HG02870 (cell line): ENCODE measurements around the gene DCAF4.
"Not testable (repeated sequence)": the region's sequence is repeated elsewhere in the genome, so short reads cannot be mapped to it uniquely, and the experiment has no call there.

ENCODE experiments used
- ATAC-seq: cut with Tn5 transposase; IDR thresholded peaks from one replicate; pipeline ENCODE4 v1.9.1; 2021; ENCODE audit warnings: mild to moderate bottlenecking, moderate library complexity; ENCODE audit not compliant: unreplicated experiment

The DCAF4 gene

DNA sequence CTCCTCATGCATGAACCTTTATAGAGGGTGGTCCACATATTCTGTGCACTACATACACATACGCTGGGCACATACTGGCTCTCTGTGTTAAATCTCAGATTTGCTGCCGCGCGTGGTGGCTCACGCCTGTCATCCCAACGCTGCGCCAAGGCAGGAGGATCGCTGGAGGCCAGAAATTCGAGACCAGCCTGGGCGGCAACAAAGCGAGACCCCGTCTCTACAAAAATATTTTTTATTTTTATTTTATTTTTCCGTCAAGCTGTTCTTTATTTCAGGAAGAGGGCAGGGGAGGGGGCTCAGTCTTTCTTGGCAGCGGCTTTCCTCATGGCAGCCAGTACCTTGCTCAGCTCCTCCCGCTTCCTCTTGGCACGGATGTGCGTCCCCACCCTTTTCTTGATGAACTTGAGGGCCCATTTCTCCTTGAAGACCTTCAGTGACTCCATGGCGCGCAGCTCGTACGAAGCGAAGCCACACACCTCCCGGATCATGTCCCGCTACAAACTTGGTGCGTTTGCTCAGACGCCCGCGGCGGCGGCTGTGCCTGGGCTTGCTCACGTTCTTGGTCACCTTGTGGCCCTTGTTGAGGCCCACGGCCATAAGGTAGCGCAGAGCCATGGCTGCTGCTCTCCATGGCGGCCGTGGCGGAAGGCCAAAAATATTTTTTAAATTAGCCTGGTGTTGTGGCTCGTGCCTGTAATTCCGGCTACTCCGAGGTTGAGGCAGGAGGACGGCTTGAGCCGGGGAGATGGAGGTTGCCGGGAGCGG is 3.2 kb downstream of the DCAF4 start:
- ATAC-seq = no peak

- no peak for ATAC-seq
These were observed 6.6 kb downstream of the DCAF4 start for GRCh38 chr14:72932893-72933292.

- ATAC-seq = no peak
These were observed 13.4 kb downstream of the DCAF4 start for GRCh38 chr14:72939630-72940029.

DNA sequence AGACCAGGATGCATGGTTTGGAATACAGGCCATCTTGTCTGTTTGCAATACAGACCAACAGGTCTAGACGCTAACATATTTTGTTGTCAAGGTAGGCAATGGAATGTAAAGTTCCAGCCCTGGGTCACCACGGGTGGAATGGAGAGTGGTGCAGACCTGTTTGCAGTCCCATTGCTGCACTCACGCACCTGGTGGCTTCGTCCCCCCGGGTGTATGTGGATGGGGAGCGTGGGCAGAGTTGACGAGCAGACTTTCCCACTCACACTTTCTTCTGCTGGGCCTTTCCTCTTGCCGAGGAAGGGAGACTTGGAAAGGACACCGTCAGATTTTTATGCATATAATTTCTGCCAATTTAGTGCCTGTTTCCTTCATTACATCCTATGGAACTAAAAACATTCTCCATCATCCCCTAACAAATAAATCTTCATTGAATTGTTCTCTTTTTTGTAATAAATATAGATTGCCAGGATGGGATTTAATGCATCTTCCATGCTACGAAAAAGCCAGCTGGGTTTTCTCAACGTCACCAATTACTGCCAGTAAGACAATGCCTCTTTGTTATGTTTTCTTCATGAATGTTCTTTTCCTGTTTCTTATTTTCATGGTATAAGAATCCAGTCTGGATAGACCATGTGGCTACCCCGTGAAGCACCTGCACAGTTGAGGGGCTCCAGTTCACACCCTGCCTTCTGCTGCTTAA is 15.2 kb downstream of the DCAF4 start:
- no peak for ATAC-seq

DNA sequence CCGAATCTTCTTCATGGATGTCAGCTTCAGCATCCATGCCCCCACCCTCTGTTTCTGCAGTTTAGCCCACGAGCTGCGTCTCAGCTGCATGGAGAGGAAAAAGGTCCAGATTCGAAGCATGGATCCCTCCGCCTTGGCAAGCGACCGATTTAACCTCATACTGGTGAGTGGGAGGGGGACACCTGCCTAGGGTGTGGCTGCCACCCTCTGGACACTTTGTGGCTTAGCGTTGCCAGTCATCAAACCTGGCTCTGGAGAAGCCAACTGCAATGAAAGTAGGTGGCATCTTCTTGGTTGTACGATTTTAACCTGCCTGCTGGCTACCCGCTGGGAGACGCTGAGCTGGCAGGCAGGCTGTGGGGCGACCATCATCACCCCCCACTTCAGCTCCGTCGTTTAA is 16.7 kb downstream of the DCAF4 start:
- ATAC-seq = no peak

DNA sequence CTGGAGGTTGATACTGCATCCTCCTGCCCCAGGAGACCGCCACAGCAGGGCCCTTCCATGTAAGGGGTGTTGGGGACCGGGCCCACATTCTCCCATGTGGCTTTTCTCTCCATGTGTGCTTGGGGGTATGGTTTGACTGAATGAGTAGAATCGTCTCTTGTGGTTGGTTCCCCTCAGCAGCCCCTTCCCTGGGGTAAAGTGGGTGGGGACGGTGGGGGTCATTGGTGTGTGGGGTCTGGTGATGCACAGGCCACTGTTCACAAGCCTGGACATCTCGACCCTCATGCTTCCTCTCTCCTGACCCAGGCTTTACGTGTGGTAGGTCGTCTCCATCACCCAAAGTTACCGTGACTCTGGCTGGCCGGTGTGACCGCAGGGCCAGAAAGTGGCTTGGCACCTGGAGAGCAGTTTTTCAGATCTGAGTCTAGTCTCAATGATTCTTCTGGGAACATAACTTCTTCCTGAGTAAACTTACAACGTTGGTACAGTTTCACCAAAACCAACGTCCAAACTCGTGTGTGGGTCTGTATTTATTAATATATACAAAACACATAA is 17.7 kb downstream of the DCAF4 start:
- ATAC-seq = no peak

GRCh38 chr14:72945356-72946027 is 19.2 kb downstream of the DCAF4 start:
- ATAC-seq = no peak

DNA sequence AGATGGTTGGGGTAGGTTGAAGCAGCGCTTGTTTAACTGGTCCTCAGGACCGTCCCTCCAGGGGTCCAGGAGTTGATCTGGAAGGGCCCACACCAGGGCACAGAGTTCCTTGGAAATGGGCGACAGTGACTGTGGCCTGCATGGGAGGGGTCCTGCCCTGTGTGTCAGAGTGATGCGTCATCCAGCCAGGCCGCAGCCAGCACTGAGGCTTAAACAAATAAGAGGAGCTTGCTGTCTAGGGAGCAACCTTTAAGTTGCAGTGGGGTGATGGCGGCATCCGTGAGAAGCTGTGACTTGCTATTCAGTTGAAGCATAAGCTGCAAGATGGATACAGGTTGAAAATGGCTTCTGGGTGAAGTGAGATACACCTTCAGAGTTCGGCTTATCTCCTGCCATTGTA is 20.2 kb downstream of the DCAF4 start:
- ATAC-seq = no peak

DNA sequence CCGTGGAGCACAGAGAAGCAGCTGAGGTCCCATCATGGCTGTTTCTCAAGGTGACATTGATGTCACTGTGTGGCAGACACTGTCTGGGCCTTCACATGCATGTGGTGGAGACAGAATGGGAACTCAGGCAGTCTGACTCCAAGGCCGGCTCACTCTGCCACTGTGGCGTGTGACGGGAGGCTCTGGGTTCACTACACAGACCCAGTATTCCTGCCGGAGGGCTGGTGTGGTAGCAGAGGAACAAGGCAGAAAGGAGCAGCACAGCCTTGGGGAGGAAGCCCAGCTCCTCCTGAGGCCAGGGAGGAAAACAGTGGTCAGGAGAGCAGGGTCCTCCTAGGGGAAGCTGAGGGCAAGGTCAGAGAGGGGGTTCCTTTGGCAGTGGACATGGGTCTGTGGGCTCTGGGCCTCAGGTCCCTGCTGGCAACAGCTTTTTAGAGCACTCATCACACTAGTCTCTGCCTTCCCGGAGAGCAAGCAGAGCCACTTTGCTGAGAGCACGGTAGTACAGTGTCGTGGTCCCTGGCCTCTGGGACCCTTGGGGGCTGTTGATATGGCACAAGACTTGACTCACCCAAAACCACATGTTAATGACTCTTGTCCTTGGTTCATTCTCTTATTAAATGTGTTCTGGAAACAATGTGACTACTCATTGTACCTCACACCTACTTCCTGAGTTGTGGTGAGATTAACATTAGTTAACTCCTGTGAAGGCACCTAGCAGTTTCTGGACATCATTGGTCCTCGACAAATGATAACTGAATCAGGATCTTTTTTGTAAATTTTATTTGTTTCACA is 21.3 kb downstream of the DCAF4 start:
- no peak for ATAC-seq

DNA sequence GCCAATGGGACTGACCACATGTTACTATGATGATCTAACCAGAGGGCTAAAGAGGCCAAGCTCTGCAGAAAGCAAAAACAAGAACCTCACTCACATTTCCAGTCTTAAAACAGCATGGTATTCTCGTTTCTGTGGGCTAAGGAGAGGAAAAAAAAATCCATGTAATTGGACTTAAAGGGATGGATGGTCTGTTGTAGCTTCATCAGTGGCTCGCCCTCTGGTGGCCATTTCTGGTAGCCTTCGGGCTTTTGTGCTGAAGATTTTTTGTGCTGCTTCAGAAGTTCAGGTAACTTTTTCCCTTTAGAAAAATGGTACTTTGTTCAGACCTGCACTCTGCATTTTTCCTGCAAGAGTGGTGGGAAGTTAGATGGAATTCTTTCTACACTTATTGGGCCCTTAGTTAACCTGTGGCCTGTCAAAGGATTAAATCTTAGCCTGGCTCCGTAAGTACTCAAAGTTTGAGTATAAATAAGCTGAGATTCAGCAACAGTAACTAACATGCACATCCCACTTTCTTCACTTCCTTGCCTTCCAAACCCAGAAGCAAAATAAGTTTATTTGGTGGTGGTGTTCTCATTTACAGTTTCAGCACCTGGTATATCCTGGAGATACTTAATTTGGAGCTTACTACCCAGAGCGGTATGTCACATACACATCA is 22.3 kb downstream of the DCAF4 start:
- ATAC-seq = no peak

DNA sequence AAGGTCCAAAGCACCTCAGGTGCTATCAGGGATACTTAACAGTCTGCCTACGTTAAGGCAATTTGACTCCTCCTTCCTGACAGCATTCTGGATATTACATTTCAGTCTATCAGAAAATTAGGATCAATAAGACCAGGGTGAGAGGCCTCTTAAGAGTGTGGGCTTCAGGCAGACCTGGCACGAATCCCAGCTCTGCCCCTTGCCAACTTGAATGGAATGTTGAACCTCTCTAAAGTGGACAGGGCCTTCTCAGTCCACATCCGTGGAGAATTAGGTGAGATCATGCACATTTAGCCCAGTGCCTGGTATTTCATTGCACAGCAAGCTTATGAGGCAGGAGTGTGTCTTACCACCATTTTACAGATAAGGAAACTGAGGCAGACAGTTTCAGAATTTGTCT is 25.9 kb downstream of the DCAF4 start:
- no peak for ATAC-seq

- ATAC-seq = not testable (repeated sequence)
These were observed 30.5 kb downstream of the DCAF4 start for GRCh38 chr14:72956741-72957140.

DNA sequence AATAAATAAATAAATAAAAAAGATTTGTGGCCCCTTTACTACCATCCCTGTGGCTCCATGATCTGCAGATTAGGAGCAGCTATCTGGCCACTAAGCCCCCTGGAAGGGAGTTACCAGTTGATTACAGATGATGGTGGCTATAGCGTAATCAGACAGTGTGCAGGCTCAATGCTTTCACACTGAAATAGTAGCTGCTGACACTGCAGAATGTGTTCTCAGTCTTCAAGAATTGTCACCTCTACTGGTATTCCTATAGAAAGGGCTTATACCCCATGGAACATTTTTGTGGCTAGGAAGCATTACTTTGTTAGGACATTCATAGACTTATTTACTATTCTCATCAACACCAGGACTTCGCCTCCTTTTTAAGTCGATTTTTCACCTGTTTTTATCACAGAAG is 30.9 kb downstream of the DCAF4 start:
- ATAC-seq = no peak

GRCh38 chr14:72958548-72958947 is 32.3 kb downstream of the DCAF4 start:
- ATAC-seq = no peak

DNA sequence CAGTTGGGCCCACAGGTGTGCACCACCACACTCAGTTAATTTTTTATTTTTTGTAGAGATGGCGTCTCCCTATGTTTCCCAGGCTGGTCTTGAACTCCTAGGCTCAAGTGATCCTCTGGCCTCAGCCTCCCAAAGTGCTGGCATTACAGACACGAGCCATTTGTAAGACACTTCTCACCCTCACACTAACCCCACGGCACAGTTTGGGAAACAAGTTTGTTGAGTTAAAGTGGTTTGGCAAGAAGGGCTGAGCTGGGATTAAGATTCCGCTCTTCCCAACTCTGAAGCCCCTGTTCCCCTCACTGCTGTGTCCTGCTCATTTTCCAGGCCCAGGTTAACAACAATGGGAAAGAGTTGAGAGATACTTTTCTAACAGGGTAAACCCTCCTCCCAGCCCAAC is 34.8 kb downstream of the DCAF4 start:
- not testable (repeated sequence) for ATAC-seq

GRCh38 chr14:72961579-72962335 is 35.5 kb downstream of the DCAF4 start:
- ATAC-seq = no peak

DNA sequence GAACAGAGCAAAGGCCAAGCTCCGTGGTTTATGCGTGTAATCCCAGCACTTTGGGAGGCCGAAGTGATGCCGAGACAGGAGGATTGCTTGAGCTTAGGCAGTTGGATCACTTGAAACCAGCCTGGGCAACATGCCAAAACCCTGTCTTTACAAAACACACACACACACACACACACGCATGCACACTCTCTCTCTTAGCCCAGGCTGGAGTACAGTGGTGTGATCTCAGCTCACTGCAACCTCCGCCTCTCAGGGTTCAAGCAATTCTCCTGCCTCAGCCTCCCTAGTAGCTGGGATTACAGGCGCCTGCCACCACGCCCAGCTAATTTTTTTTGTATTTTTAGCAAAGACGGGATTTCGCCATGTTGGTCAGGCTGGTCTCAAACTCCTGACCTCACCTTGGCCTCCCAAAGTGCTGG is 36.1 kb downstream of the DCAF4 start:
- ATAC-seq = not testable (repeated sequence)

- ATAC-seq = no peak
These were observed 36.6 kb downstream of the DCAF4 start for GRCh38 chr14:72962829-72963312.

- no peak for ATAC-seq
These were observed 39.0 kb downstream of the DCAF4 start for GRCh38 chr14:72965249-72965648.
